ENCODE measurements around the gene KRAS. TPM values are rescaled to one million over a fixed set of nuclear protein-coding genes. Genes with fewer than 3 reads are reported as not detected.

KRAS gene
- total RNA-seq (2022; extraction: Qiagen RNA extraction; ENCODE audit: low read depth): 5.0 to 16.3 TPM (median 14.7 TPM) in 5 replicates

DNA sequence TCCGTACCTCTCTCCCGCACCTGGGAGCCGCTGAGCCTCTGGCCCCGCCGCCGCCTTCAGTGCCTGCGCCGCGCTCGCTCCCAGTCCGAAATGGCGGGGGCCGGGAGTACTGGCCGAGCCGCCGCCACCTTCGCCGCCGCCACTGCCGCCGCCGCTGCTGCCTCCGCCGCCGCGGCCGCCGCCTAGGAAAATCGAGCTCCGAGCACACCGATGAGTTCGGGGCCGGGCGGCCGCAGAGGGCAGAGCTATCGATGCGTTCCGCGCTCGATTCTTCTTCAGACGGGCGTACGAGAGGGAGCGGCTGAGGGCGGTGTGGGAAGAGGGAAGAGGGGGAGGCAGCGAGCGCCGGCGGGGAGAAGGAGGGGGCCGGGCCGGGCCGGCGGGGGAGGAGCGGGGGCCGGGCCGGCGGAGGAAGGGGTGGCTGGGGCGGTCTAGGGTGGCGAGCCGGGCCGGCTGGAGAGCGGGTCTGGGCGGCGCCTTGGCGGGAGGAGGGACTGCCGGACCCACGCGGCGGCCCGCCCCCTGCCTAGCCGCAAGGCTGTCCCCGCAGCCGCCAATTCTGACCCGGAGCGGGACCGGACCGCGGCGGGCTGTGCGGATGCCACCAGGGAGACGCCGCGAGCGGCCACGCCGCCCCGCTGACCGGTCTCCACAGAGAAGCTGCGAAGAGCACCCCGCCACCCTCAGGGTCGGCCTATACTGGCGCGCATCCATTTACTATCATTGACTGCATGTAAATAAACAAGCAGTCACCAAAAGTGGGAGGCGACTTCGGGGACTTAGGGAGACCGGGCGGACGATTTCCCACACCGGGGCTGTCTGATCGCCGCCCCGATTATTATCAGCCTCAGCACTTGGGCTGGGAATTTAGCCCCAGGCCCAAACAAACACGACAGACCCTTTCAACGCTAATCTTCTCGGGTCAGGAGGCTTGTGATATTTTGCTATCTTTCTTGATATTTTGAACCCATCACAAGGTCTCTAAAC lies at the start of gene KRAS:
KRAS (minus strand) TSS at position 186 of the 987 bp plus-strand sequence.

GRCh38 chr12:25195056-25195971 lies 55.4 kb downstream of the KRAS start, which contains the start of the genes DNAI7 and ETFRF1:
DNAI7 (minus strand) TSS chr12:25195160; CDS start chr12:25195078, 82 bp downstream.
ETFRF1 (plus strand) TSS chr12:25195237; CDS start chr12:25203957, 8,720 bp downstream.

Other genes starting within 250 kb of the KRAS start
- 0.14 to 0.33 TPM (median 0.19 TPM) in 3 of 5 replicates, not detected in the others for gene DNAI7, start 55.8 kb downstream of the KRAS start, total RNA-seq (2022; extraction: Qiagen RNA extraction; ENCODE audit: low read depth)
- 2.0 to 11.4 TPM (median 11.1 TPM) in 5 replicates for gene ETFRF1, start 55.7 kb downstream of the KRAS start, total RNA-seq (2022; extraction: Qiagen RNA extraction; ENCODE audit: low read depth)

Measured in A549 treated with RU486 at 1 μM for 4 hours (cell line).